GM12872 (cell line): ENCODE data around the gene SLC9A5.

Experiments used
- CTCF ChIP-seq: IDR thresholded peaks from 3 replicates; pipeline ENCODE4 v1.5.1; 2011; ENCODE audit warnings: low read depth, mild to moderate bottlenecking, low read length, moderate library complexity; ENCODE audit not compliant: insufficient read depth

The SLC9A5 gene

DNA sequence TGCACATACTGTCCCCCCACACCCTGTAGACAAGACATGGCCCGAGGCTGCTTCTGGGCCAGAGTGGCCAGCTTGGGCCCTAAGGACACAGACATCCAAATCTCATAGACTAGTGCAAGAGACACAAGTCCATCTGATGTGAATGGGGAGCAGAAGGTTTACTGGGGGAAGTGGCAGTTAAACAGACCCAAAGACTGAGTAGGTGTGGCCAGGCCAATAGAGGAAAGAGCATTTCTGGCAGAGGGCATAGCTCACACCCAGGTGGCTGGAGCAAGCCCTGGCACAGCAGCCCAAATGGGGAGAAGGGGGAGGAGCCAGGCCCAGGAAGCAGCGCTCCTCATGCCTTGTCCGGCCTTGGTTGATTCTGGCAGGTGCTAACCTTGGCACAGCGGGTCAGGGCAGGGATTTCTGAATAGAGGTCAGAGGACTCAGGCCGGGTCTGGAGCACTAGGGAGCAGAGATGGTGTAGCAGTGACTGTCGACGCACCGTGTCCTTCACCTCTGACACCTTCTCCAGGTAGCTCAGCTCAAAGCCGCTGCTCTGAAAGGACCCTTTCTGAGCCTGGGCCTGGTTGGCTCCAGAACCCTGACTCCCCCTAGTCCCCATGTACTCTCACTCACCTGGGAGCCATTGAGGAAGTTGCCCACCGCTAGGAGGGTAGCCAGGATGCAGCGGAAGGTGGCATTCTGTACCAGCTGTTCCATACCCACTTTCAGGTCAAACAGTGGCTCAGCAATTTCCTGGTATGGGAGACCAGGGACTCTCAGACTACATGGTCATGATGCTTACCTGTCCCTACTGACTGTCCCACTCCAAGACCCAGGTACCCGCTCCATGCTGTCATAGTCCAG is 17.7 kb upstream of the SLC9A5 start:
- TF ChIP-seq CTCF: no peak

DNA sequence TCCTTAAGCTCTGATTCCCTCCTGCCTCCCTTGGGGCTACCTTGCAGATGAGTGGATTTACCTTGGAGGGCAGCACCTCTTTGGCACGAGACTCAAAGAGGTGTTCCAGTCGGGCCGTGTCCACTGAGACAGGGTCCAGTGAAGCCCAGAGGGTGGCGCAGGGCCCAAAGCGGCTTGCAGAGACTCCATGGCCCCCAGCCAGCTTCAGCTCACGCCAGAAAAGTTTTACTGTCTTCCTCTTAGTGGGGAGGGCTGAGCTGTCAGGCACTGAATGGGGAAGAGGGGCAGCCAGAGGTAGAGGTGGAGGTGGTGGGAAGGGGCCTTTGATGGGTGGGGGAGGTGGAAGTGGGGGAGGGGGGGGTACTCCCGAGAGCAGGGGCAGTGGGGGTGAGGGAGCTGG is 15.2 kb upstream of the SLC9A5 start:
- TF ChIP-seq CTCF: no peak

GRCh38 chr16:67234180-67234597 is 14.6 kb upstream of the SLC9A5 start:
- no peak for TF ChIP-seq CTCF

DNA sequence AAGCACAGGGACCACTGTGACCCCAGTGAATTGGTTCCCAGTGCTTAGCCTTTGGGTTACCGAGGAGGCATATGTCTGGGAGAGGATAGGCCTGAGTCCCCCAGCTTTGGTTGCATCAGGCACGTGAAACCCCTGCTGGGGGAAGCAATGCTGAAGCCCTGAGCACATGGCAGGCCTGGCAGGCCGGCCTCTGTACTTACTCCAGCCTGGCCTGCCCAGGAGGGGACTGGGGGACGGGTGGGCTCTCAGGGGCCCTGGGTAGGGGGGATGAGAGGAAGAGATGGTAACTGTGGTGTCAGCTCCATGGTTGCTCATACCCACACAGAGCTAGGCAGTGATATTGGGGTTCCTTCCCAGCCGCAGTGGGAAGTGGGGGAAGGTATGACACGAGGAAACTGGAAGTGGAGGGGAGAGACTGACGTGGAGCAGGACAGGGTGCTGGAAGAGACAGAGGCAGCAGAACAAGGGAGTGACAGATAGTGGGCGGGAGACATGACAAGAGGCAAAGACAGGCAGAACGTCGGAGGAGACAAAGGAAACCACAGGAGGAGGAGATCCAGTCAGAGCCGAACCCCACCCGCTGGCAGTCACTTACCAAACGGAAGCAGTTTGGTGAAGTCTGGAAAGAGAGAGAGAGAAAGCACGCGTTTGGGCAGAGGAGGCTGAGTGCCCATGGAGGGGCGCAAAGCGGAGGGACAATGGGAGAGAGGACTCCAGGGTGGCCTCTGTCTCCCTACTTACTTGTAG is 12.8 kb upstream of the SLC9A5 start:
- no peak for TF ChIP-seq CTCF

DNA sequence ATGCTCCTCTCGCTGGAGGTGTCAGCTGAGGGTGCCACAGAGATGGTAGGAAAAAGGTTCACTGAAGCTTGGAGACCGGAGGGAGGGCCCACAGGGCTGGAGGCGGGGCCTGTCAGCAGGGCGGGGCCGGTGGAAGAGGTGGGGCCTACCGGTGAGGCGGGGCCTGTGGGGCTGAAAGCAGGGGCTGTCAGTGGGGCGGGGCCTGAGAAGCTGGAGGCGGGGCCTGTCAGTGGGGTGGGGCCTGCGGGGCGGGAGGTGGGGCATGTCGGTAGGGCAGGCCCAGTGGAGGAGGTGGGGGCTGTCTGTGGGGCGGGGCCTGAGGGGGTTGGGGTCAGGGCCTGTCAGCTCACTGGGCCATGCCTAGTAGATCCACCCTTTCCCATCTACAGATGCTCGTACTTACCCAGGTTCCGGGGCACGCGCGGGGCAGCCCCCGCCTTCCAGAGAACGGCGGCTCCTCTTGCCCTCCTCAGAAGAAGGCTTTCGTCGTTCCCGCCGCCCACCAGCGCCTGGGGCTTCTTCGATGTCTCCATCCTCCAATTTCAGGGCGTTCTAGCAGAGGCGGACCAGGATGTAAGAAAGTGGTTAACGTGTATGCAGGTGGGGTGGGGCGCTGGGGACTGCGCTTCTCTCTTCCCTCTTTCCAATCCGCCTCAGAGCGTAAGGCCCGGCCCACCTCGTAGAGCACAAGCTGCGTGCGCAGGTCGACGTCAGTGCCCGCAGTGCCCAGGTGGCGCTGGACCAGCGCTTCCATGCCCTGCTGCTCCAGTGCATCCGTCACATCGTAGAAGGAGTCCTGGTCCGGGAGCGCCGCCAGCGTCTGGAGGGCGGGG is 12.0 kb upstream of the SLC9A5 start:
- TF ChIP-seq CTCF: no peak

- TF ChIP-seq CTCF: no peak
Measured at GRCh38 chr16:67237396-67238277, 11.1 kb upstream of the SLC9A5 start.
